Trophoblast cell (in vitro differentiated cells and primary cell): ENCODE measurements around the gene EGLN2.

Experiments
- DNase-seq, 2 donors: peaks; one replicate each; pipeline ENCODE4 v3.0.0-alpha.2; 2016
- H2AFZ ChIP-seq: 2 replicates; pipeline ENCODE4 v1.6.1; 2013; ENCODE audit warnings: low read length, moderate library complexity, mild to moderate bottlenecking; ENCODE audit not compliant: insufficient read depth, poor library complexity
- H2AK5ac ChIP-seq: 2 replicates; pipeline ENCODE4 v1.6.1; 2013; ENCODE audit warnings: mild to moderate bottlenecking, low read length
- H2BK120ac ChIP-seq: 2 replicates; pipeline ENCODE4 v1.6.1; 2013; ENCODE audit warnings: low read length, mild to moderate bottlenecking, moderate library complexity; ENCODE audit not compliant: insufficient read depth, poor library complexity
- H2BK12ac ChIP-seq: 2 replicates; pipeline ENCODE4 v1.6.1; 2013; ENCODE audit warnings: mild to moderate bottlenecking, low read length, moderate library complexity
- H2BK5ac ChIP-seq: 2 replicates; pipeline ENCODE4 v1.6.1; 2013; ENCODE audit warnings: low read length, low read depth, moderate library complexity, mild to moderate bottlenecking; ENCODE audit not compliant: poor library complexity
- H3K14ac ChIP-seq: 2 replicates; pipeline ENCODE4 v1.6.1; 2013; ENCODE audit warnings: mild to moderate bottlenecking, low read length
- H3K18ac ChIP-seq: 2 replicates; pipeline ENCODE4 v1.6.1; 2013; ENCODE audit warnings: mild to moderate bottlenecking, low read length
- H3K23ac ChIP-seq: 2 replicates; pipeline ENCODE4 v1.6.1; 2013; ENCODE audit warnings: low read length
- H3K27ac ChIP-seq: 2 replicates; pipeline ENCODE4 v1.5.1; 2013; ENCODE audit warnings: low read depth, mild to moderate bottlenecking, inconsistent platforms, low read length, moderate library complexity
- H3K27me3 ChIP-seq: 2 replicates; pipeline ENCODE4 v1.6.1; 2013; ENCODE audit warnings: inconsistent platforms, mild to moderate bottlenecking, low read length, moderate library complexity; ENCODE audit not compliant: insufficient read depth
- H3K36me3 ChIP-seq, 2 experiments: 1 replicate in 1 of 2; 2 replicates in 1 of 2; pipeline ENCODE4 v1.6.1; 2013; ENCODE audit warnings: low read length in 2 of 2, mild to moderate bottlenecking in 2 of 2, moderate library complexity in 1 of 2; ENCODE audit not compliant: insufficient read depth in 2 of 2, control insufficient read depth in 1 of 2
- H3K4ac ChIP-seq: 2 replicates; pipeline ENCODE4 v1.6.1; 2013; ENCODE audit warnings: low read depth, mild to moderate bottlenecking, low read length, moderate library complexity
- H3K4me1 ChIP-seq, 2 experiments: 1 replicate in 1 of 2; 2 replicates in 1 of 2; pipeline ENCODE4 v1.6.1; 2013; ENCODE audit warnings: low read length in 2 of 2, mild to moderate bottlenecking in 2 of 2, moderate library complexity in 1 of 2; ENCODE audit not compliant: insufficient read depth in 2 of 2, control insufficient read depth in 1 of 2
- H3K4me2 ChIP-seq: 2 replicates; pipeline ENCODE4 v1.6.1; 2013; ENCODE audit warnings: inconsistent platforms, mild to moderate bottlenecking, low read length, moderate library complexity
- H3K4me3 ChIP-seq: 2 replicates; pipeline ENCODE4 v1.5.1; 2013; ENCODE audit warnings: mild to moderate bottlenecking, low read depth, low read length, inconsistent platforms
- H3K79me1 ChIP-seq: one replicate; pipeline ENCODE4 v1.6.1; 2013; ENCODE audit warnings: low read length
- H3K79me2 ChIP-seq: 2 replicates; pipeline ENCODE4 v1.6.1; 2013; ENCODE audit warnings: low read length, mild to moderate bottlenecking; ENCODE audit not compliant: control insufficient read depth, insufficient read depth, poor library complexity
- H3K9ac ChIP-seq: 2 replicates; pipeline ENCODE4 v1.6.1; 2013; ENCODE audit warnings: mild to moderate bottlenecking, low read length
- H3K9me3 ChIP-seq: 2 replicates; pipeline ENCODE4 v1.6.1; 2013; ENCODE audit warnings: low read depth, mild to moderate bottlenecking, control low read depth, inconsistent platforms, low read length; ENCODE audit not compliant: insufficient read depth
- H4K12ac ChIP-seq: 2 replicates; pipeline ENCODE4 v1.6.1; 2013; ENCODE audit warnings: low read depth, mild to moderate bottlenecking, low read length, moderate library complexity
- H4K8ac ChIP-seq: 2 replicates; pipeline ENCODE4 v1.6.1; 2013; ENCODE audit warnings: low read depth, mild to moderate bottlenecking, low read length, moderate library complexity
- H4K91ac ChIP-seq: one replicate; pipeline ENCODE4 v1.6.1; 2013; ENCODE audit warnings: low read depth, mild to moderate bottlenecking, low read length, moderate library complexity
- WGBS: extraction: QIAGEN DNeasy Blood & Tissue Kit; methylation state at CpG from one replicate; pipeline ENCODE4 v1.1.7; 2013; ENCODE audit warnings: missing lambda C conversion rate; ENCODE audit not compliant: insufficient read length, insufficient coverage; ENCODE audit errors: extremely low coverage; 5-methylcytosine and 5-hydroxymethylcytosine counted together

The EGLN2 gene

DNA sequence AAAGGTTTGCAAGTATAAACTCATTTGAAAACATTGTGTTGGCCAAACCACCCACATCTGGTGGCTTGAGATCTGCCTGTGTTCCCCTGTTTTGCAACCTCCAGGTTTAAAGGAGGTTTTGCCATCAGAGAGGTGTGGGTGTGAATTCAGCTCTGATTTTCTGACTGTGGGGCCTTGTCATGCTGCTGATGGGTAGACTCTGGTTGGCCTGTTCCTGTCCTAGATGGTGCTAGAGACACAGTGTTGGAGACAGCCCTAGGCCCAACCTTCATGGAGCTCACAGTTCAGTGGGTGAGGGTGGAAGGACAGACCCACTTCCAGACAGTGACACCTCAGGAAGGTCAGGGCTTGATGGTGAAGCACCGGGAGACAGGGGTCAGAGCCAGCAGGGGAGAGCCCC lies 13.5 kb upstream of the EGLN2 start:
- Histone ChIP-seq H3K18ac (no peak overlapping the region), H3K9me3 (no peaks in the 10 kb centered on the region), H2AK5ac (no peak overlapping the region), H4K91ac (no peak overlapping the region), H3K27ac (no peak overlapping the region), H3K79me2 (no peaks in the 10 kb centered on the region), H4K8ac (no peak overlapping the region), H3K36me3 (peaks cover 10 to 12% of the 10 kb centered on the region in 2 experiments), H2BK120ac (no peak overlapping the region), H3K27me3 (no peaks in the 10 kb centered on the region), H3K4me2 (no peak overlapping the region), H3K79me1 (no peaks in the 10 kb centered on the region), H2BK5ac (no peak overlapping the region), H3K14ac (no peak overlapping the region), H3K4me1 (no peaks in the 10 kb centered on the region), H3K4me3 (no peak overlapping the region), H3K4ac (no peak overlapping the region), H3K23ac (no peak overlapping the region), H4K12ac (no peak overlapping the region), H2BK12ac (no peak overlapping the region), H3K9ac (no peak overlapping the region), H2AFZ (no peak overlapping the region)
- WGBS = no CpG with 5 or more reads among the region's 1 CpG
- DNase-seq = no peak

DNA sequence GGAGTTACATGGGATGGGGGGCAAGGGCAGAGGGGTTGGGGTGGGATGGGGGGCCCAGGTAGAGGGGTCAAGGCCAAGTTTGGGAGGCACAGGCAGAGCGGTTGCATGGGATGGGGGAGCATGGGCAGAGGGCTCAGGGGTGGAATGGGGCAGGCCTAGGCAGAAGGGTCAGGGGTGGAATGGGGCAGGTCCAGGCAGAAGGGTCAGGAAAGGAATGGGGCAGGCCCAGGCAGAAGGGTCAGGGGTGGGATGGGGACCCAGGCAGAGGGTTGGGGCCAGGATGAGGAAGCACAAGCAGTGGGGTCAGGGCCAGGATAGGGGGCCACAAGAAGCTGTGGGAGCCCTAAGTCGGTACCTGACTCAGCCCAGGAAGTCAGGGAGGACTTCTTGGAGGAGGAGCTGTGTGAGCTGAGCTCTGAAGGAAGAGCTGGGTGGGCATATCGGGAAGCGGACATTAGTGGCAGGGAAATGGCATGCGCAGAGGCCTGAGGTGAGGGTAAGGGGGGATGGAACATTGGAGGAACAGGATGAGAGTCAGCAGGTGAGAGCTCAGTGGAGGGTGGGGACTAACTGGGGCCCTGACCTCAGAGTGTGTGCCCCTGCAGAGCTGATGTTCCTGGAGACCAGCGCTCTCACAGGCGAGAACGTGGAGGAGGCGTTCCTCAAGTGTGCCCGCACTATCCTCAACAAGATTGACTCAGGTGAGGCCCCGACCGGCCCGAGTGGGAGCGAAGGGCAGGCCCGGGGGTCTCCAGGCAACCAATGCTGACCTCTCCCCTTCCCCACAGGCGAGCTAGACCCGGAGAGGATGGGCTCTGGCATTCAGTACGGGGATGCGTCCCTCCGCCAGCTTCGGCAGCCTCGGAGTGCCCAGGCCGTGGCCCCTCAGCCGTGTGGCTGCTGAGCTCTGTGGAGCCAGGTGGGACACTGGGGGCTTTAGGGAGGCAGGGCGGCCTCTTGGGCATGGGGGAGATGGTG lies 12.6 kb upstream of the EGLN2 start:
- DNase-seq = no peak
- H3K4me3 ChIP-seq = peak overlapping the region; percentile 18
- H2AFZ ChIP-seq = no peak overlapping the region
- no peak overlapping the region for H3K14ac ChIP-seq
- no peak overlapping the region for H3K9ac ChIP-seq
- no peaks in the 10 kb centered on the region for H3K79me2 ChIP-seq
- H2BK120ac ChIP-seq = no peak overlapping the region
- H3K4ac ChIP-seq = no peak overlapping the region
- H3K4me2 ChIP-seq = no peak overlapping the region
- no peaks in the 10 kb centered on the region for H3K9me3 ChIP-seq
- no peak overlapping the region for H2BK12ac ChIP-seq
- H4K12ac ChIP-seq = no peak overlapping the region
- WGBS = no CpG with 5 or more reads among the region's 25 CpGs
- no peaks in the 10 kb centered on the region for H3K79me1 ChIP-seq
- H3K27me3 ChIP-seq = no peaks in the 10 kb centered on the region
- H3K4me1 ChIP-seq = no peaks in the 10 kb centered on the region
- H4K91ac ChIP-seq = no peak overlapping the region
- no peak overlapping the region for H4K8ac ChIP-seq
- H3K27ac ChIP-seq = no peak overlapping the region
- H3K18ac ChIP-seq = no peak overlapping the region
- peaks cover 10% of the 10 kb centered on the region in 2 experiments for H3K36me3 ChIP-seq
- H2AK5ac ChIP-seq = no peak overlapping the region
- no peak overlapping the region for H2BK5ac ChIP-seq
- no peak overlapping the region for H3K23ac ChIP-seq

DNA sequence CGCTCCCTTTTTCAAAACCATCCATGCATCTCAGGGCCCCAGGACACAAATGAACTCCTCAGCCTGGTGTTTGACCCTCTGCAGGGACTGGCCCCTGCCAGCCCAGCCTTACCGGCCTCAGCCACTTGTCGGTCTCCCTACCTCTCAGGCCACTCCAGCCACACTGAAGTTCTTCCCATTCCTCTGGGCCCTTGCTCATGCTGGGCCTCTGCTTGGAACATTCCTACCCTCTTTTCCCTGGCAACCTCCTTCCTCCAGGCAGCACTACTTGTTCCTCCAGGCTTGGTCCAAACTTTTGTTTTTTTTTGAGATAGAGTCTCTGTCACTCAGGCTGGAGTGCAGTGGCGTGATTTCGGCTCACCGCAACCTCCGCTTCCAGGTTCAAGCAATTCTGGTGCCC lies 7.6 kb upstream of the EGLN2 start:
- no peak overlapping the region for H3K4ac ChIP-seq
- H3K14ac ChIP-seq = no peak overlapping the region
- no peak overlapping the region for H2BK5ac ChIP-seq
- no peak overlapping the region for H2BK12ac ChIP-seq
- H4K8ac ChIP-seq = no peak overlapping the region
- peaks cover 4 to 5% of the 10 kb centered on the region in 2 experiments for H3K36me3 ChIP-seq
- no peak overlapping the region for H2AK5ac ChIP-seq
- H3K4me1 ChIP-seq = no peaks in the 10 kb centered on the region
- no peaks in the 10 kb centered on the region for H3K79me2 ChIP-seq
- no peaks in the 10 kb centered on the region for H3K27me3 ChIP-seq
- DNase-seq = peak; percentile 79 to 88
- H3K79me1 ChIP-seq = no peaks in the 10 kb centered on the region
- no peaks in the 10 kb centered on the region for H3K9me3 ChIP-seq
- no peak overlapping the region for H2BK120ac ChIP-seq
- no peak overlapping the region for H4K91ac ChIP-seq
- H4K12ac ChIP-seq = no peak overlapping the region
- no CpG with 5 or more reads among the region's 7 CpGs for WGBS
- H2AFZ ChIP-seq = no peak overlapping the region
- no peak overlapping the region for H3K4me2 ChIP-seq
- H3K18ac ChIP-seq = no peak overlapping the region
- H3K23ac ChIP-seq = no peak overlapping the region
- H3K27ac ChIP-seq = no peak overlapping the region
- no peak overlapping the region for H3K9ac ChIP-seq
- H3K4me3 ChIP-seq = no peak overlapping the region

DNA sequence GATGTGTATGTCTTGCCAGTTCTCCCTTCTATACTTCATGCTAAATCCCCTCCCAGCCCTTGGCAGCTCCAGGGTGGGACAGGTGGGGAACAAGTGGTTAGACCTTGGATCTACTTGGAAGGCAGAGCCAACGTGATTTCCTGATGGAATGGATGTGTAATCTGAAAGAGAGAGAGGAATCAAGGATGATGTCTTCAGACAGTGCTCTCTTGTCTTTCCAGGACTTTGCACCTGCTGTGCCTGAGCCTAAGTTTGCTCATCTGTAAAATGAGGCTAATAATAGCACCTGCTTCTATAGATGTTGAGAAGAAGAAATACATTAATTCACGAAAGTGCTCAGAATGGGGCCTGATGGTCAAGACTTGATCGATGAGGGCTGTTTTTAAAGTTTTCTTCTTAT lies 7.0 kb upstream of the EGLN2 start:
- no peaks in the 10 kb centered on the region for H3K27me3 ChIP-seq
- peaks cover 2% of the 10 kb centered on the region for H3K79me1 ChIP-seq
- no peak overlapping the region for H2BK5ac ChIP-seq
- H3K14ac ChIP-seq = no peak overlapping the region
- DNase-seq = no peak
- H3K18ac ChIP-seq = no peak overlapping the region
- no peak overlapping the region for H3K9ac ChIP-seq
- H3K23ac ChIP-seq = no peak overlapping the region
- no CpG with 5 or more reads among the region's 3 CpGs for WGBS
- no peak overlapping the region for H3K4me2 ChIP-seq
- H3K4me3 ChIP-seq = no peak overlapping the region
- H3K4ac ChIP-seq = no peak overlapping the region
- H3K79me2 ChIP-seq = no peaks in the 10 kb centered on the region
- H4K8ac ChIP-seq = no peak overlapping the region
- no peaks in the 10 kb centered on the region for H3K36me3 ChIP-seq
- no peak overlapping the region for H4K12ac ChIP-seq
- H3K4me1 ChIP-seq = no peaks in the 10 kb centered on the region
- H2AFZ ChIP-seq = no peak overlapping the region
- no peaks in the 10 kb centered on the region for H3K9me3 ChIP-seq
- H4K91ac ChIP-seq = no peak overlapping the region
- no peak overlapping the region for H2BK120ac ChIP-seq
- H2AK5ac ChIP-seq = no peak overlapping the region
- H3K27ac ChIP-seq = no peak overlapping the region
- H2BK12ac ChIP-seq = no peak overlapping the region
